Bronchial epithelial cell (primary cell): Measurements from ENCODE around the gene PI4KA. TPM values are rescaled to one million over a fixed set of nuclear protein-coding genes. Genes with fewer than 3 reads are reported as not detected.

Experiments
- DNase-seq: peaks from one replicate; pipeline ENCODE4 v3.0.0-alpha.2; 2010; ENCODE audit warnings: low read depth
- FAIRE-seq: peaks from 2 replicates; lab custom pipeline; 2011; peaks lifted over from hg19 to GRCh38; lab: Jason Lieb, UNC
- H3K27me3 ChIP-seq: 2 replicates; pipeline ENCODE4 v1.5.1; 2011; ENCODE audit warnings: low read length; ENCODE audit not compliant: control insufficient read depth, insufficient read depth
- H3K36me3 ChIP-seq: 2 replicates; pipeline ENCODE4 v1.5.1; 2011; ENCODE audit warnings: low read length; ENCODE audit not compliant: control insufficient read depth, insufficient read depth
- H3K4me3 ChIP-seq: 2 replicates; pipeline ENCODE4 v1.5.1; 2011; ENCODE audit warnings: mild to moderate bottlenecking, low read depth, low read length, control low read depth
- total RNA-seq: library from RNA; depleted of rRNA; stranded (reverse); fragments of >200 nt; gene quantifications from 2 replicates; pipeline ENCODE4 v1.2.1, GENCODE V29; 2014
- TF ChIP-seq, protein P1 (sequence below): IDR thresholded peaks from 2 replicates; pipeline ENCODE4 v1.5.1; 2011; ENCODE audit warnings: mild to moderate bottlenecking, moderate library complexity, low read length, control low read depth, inconsistent platforms; ENCODE audit not compliant: insufficient read depth, severe bottlenecking

The PI4KA gene
- total RNA-seq, 1 donor from 2014 or later = 9.5 TPM

DNA sequence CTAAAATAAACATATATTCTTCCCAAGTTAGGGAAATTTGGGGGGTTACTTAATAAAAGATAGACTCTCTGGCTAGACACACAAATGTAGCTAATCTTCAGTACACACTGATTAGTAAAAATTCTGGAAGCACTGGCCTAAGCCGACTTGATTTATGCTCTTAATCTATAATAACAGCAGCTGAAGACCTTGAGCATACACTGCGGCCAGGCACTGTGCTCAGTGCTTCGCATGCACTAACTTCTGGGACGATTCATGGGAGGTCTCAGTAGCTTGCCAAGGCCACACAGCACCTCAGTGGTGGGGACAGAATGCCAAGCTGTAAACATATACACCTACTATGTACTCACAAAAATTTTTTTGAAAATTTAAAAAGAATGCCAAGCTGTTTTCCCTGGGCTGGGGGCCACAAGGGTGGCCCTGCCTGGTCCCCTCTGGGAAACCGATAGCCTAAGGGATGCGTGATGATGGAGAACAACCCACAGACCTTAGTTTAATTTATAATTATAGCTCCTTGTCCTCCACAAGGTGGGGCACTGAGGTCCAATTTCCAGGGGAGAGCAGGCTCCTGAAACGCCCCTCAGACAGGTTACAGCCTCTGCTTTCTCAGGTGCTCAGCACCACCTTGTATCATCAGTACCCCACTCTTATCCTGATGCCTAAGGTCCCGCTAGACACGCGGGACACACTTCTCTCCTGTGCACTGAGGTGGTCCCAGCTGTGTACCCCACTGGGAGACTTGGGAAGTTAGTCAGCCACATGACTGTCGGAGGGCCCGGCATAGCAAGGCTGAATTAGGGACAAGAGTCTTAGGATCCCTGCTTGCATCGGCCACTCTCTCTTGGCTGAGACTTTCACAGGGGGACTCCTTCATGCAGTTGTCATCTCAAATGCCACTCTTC lies 64.6 kb downstream of the PI4KA start:
- TF ChIP-seq, protein P1, sequence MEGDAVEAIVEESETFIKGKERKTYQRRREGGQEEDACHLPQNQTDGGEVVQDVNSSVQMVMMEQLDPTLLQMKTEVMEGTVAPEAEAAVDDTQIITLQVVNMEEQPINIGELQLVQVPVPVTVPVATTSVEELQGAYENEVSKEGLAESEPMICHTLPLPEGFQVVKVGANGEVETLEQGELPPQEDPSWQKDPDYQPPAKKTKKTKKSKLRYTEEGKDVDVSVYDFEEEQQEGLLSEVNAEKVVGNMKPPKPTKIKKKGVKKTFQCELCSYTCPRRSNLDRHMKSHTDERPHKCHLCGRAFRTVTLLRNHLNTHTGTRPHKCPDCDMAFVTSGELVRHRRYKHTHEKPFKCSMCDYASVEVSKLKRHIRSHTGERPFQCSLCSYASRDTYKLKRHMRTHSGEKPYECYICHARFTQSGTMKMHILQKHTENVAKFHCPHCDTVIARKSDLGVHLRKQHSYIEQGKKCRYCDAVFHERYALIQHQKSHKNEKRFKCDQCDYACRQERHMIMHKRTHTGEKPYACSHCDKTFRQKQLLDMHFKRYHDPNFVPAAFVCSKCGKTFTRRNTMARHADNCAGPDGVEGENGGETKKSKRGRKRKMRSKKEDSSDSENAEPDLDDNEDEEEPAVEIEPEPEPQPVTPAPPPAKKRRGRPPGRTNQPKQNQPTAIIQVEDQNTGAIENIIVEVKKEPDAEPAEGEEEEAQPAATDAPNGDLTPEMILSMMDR = no peak
- DNase-seq = no peak
- Histone ChIP-seq H3K27me3 (no peaks in the 10 kb centered on the region), H3K4me3 (no peak overlapping the region), H3K36me3 (peaks cover 22% of the 10 kb centered on the region)
- FAIRE-seq = no peak

DNA sequence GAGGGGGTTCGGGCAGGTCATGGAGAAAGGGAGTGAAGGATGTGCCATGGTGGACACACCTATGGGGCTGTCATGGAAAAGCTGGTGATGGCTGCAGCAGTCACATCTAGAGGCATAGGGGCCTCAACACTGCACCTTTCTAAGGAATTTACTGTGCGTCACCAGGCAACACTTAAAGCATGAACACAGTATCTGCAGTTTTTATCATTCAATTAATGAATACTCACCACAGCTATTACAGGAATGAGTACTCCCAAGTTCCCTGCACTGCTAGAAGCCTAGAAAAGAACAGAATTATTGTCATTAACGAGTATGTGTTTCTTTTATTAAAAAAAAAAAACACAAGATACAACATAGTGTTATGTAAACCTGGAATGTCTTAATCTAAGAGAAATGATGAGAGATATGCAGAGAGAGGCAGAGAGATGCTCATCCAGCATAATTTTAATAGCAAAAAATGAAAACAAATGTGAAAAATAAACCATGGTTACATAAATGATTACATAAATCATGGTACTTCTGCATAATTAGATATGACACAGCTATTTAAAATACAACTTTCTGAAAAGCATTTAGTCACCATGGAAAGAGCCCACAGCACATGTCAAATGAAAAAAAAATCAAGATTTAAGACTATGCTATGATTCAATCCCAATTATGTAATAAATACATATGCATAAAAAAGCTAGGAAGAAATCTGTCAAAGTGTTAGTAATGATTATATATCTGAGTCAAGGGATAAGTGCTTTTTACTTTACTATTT lies 65.5 kb downstream of the PI4KA start:
- FAIRE-seq (peak; percentile 32), DNase-seq (no peak)
- H3K4me3 ChIP-seq = no peak overlapping the region
- peaks cover 23% of the 10 kb centered on the region for H3K36me3 ChIP-seq
- TF ChIP-seq, protein P1 = no peak
- H3K27me3 ChIP-seq = no peaks in the 10 kb centered on the region

DNA sequence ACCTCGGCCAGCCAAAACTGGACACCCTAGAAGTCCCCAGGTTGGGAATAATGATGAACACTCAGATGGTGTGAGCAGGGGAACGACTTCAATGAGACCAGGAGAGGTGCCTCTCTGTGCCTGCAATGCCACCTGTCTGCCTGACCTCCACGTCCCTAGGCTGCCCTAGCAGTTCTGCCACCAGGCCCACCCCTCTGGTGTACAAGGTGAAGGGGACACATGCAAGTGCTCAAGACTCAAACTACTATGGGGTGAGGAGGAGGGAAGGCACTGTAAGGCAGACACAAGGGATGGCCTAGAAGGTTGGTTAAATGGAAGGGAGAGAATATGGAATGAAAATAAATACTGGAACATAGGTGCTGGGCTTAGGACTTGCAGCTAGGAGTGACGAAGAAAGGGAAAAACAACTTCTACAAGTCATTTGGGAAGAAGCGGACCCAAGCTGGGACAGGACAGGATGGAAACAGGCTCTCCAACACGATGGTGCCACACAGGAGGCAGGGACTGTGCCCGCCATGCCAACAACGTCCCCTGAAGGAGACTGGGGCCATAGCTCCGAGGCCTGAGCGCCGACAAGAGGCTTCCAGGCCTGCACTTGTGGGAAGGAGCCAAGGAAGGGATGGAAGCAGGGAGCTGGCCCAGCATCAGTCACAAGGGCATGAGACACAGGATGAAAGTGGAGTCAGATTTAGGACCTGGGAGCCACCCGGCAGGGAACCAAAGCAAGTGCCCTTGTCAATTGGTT lies 66.2 kb downstream of the PI4KA start:
- no peak for FAIRE-seq
- no peaks in the 10 kb centered on the region for H3K27me3 ChIP-seq
- peaks cover 27% of the 10 kb centered on the region for H3K36me3 ChIP-seq
- no peak overlapping the region for H3K4me3 ChIP-seq
- TF ChIP-seq, protein P1 = no peak
- DNase-seq = no peak

DNA sequence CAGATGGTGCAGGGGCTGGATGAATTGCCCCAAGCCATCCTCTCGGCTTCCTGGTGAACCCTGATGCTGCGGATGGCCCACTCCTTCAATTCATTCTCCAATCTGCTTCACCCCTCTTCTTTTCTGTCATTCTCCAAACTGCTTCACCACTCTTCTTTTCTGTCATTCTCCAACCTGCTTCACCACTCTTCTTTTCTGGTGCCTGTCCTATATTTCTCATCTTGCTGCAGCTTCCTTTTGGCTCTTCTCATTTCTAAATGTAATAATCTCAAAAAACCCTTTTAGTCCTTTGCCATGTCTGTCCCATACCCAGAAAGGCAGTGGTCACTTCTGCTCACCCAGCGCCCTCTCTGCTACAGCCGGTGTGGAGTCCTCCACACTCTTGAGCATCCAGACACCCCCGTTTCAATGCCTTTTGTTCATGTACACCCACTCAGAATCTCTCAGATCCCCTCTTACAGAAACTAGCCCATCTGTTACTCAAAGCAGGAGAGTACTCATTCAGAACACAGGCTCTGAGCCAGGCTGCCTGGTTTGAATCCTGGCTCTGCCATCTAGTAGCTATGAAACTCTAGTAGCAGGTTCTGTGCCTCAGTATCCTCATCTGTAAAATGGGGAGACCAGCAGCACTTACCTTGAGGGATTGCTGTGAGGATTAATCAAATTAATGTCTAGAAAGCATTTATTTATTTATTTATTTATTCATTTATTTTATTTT lies 69.8 kb downstream of the PI4KA start:
- TF ChIP-seq, protein P1 = no peak
- peaks cover 13% of the 10 kb centered on the region for H3K36me3 ChIP-seq
- FAIRE-seq = no peak

More for the DNA sequence above, 69.8 kb downstream of the PI4KA start:
- Histone ChIP-seq H3K27me3 (no peaks in the 10 kb centered on the region), H3K4me3 (no peak overlapping the region)
- DNase-seq = no peak
